ENCODE measurements around the gene SLC22A7.

Gene SLC22A7, protein sequence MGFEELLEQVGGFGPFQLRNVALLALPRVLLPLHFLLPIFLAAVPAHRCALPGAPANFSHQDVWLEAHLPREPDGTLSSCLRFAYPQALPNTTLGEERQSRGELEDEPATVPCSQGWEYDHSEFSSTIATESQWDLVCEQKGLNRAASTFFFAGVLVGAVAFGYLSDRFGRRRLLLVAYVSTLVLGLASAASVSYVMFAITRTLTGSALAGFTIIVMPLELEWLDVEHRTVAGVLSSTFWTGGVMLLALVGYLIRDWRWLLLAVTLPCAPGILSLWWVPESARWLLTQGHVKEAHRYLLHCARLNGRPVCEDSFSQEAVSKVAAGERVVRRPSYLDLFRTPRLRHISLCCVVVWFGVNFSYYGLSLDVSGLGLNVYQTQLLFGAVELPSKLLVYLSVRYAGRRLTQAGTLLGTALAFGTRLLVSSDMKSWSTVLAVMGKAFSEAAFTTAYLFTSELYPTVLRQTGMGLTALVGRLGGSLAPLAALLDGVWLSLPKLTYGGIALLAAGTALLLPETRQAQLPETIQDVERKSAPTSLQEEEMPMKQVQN

DNA sequence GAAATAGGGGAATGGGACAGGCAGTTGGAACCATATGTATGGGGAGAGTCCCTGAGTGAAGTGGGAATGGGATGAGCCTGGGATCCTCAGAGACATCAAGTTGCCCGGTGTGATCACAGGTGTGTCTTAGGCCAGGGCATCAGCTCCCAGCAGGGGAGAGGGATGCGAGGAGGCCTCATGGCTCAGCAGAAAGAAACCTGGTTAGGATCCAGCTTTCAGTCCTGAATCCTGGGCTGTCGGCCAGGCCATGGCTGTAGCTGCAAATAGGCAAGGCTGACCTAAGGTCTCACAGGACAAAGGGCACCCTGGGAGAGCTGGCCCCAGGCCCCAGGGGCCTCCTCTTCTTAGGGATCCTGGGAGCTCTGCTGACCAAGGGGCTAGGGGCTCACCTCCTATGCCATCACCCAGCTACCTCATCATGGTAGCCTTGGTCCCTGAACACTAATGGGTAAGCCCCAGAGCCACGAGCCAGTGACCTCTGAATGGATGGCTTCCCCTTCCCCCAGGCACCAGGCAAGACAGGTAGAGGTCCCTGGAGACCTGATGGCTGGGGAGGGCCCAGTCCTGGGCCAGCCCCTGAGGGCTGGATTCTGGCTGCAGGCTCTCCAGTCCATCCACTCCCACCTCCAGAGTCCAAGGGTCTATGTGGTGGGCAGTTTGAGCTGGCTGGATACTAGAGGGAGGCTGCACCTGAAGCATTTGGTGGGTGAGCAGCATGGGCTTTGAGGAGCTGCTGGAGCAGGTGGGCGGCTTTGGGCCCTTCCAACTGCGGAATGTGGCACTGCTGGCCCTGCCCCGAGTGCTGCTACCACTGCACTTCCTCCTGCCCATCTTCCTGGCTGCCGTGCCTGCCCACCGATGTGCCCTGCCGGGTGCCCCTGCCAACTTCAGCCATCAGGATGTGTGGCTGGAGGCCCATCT is at the start of gene SLC22A7:
TSS of gene SLC22A7 (plus strand) at position 617 of the 921 bp plus-strand sequence. CDS start at position 716, 99 bp downstream.
- no peak for DNase-seq (ENCODE audit: low read depth, low spot score)

DNA sequence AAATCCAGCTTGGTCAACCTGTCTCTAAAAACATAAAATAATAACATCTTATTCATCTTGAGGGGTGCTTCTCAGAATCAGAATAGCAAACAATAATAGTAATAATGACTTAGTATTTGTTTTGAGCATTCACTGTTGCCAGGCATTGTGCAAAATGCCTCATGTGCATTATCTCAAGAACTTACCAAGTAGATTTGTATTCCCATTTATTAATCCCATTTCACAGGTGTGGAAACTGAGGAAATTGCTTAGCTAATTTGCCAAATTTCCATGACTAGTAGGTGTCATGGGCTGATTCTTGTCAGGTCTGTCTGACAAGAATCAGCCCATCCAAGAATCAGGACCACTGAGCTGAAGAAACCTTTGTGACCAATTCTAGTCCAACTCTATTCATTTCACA is 49.3 kb upstream of the SLC22A7 start:
- no peak for DNase-seq (ENCODE audit: low read depth, low spot score)

DNA sequence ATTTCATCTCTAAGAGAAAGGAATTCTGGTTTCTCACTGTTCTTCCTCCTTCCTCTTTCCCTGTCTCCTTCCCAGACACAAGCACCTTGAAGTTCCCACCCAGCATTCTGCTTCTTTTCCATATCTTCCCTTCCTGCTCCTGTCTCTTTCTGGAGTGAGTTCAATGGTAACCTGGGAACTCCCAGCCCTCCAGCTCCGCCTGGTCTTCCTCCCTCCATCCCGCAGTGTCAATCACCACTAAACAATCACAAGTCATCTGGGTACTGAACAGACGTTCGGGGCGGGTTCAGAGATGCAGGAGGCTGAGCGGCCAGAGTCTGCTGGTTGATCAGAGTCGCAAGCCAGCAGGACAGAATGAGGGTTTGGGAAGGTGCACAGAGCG is 47.1 kb upstream of the SLC22A7 start:
- DNase-seq (ENCODE audit: low read depth, low spot score): no peak

DNA sequence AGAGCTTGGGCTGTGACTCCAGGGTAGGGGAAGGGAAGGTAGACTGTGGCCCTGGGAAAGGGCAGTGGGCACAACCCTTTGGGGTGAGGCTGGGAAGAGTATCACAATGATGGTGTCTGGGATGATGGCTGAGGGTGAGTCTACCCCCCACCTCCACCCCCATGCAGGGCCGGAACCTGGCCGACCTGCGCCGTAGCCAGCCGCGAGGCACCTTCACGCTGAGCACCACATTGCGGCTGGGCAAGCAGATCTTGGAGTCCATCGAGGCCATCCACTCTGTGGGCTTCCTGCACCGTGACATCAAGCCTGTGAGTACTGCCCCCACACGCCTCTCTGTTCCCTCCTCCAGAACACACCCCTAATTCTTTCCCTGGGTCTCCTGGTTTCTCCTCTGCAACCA is 44.7 kb upstream of the SLC22A7 start:
- DNase-seq (ENCODE audit: low read depth, low spot score): no peak

DNA sequence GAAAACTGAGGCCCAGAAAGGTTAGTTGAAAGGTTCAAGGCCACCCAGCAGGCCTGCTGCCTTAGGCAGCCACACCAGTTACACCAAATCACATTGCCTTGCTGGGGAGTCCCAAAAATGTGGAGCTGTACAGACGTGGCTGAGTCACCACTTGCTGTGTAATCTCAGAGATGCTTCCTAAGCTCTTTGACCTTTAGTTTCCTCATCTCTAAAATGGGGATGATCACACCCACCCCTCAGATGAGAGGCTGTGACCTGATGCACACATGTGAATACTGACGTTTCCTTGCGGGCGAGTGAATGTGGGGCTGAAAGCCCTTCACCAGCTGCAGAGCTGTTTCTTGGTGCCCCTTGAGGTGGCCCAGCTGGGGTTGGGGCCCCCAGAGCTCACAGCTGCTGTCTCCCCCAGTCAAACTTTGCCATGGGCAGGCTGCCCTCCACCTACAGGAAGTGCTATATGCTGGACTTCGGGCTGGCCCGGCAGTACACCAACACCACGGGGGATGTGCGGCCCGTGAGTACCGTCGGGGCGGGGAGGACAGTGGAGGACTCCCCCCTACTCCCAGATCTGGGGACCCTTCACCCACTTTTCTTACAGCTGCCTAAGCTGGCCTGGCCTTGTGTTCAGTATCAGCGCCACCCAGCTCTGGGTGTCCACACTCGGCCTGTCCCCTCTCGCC is 43.8 kb upstream of the SLC22A7 start:
- DNase-seq (ENCODE audit: low read depth, low spot score): no peak

DNA sequence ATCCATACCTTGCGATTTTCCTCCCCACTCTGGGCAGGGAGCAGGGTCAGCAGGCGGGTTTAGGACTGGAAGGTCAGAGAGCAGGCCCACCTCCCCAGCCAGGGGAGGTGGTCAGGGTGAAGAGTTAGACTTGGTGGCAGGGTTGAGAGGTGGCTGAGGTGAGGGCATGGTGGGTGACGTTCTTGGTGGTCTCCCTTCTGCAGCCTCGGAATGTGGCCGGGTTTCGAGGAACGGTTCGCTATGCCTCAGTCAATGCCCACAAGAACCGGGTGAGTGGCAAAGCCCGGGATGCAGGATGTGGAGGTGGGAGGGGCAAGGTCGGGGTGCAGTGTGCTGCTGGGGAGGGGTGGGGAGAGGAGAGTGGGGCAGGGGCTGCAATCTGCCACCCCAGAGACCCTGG is 43.2 kb upstream of the SLC22A7 start:
- no peak for DNase-seq (ENCODE audit: low read depth, low spot score)

DNA sequence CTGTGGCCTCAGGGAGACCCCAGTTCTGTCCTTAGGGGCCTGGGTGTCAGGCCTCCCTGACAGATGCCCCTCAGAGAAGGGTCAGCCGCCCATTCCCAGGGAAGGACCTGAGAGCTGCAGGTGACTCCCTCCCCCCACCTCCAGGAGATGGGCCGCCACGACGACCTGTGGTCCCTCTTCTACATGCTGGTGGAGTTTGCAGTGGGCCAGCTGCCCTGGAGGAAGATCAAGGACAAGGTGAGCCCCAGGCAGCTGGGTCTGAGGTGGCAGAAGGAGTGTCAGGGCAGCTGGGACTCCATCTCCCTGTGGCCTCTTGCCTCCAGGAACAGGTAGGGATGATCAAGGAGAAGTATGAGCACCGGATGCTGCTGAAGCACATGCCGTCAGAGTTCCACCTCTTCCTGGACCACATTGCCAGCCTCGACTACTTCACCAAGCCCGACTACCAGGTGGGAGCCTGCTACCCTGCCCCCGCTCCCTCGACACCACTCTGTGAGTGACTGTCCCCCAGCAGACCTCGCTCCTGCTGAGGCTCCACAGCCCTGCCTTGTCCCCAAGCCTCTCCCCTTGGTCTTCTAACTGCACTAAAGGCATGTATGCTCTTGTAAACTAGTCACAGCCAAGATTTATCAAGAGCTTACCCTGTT is 42.5 kb upstream of the SLC22A7 start:
- DNase-seq (ENCODE audit: low read depth, low spot score): no peak

DNA sequence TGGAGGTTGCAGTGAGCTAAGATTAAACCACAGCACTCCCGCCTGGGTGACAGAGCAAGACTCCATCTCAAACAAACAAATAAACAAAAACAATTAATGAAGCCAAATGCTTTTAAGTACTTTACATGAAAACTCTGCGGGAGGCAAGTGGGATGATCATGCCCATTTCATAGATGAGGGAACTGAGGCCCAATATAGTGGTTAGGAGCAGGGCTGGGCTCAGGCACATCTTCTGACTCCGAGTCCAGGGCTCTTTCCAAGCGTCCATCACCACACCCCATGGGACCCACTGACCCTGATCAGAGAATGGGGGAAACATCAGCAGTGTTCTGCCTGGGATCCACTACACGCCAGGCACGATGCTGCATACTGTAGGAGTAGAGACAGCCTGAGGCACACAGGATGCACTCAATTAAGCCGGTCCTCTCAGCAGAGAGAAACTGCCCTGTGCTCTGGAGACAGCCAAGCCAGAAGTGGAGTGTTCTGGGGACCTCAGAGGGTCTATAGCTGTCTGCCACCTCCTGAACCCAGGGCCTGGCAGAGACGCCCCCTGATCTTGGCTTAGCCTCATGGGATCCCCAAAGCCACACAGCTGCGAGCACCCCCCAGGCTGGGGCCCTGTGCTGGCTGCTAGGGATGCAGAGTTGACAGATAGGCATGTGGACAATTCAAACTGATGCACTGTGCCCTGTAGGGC is 41.2 kb upstream of the SLC22A7 start:
- no peak for DNase-seq (ENCODE audit: low read depth, low spot score)

DNA sequence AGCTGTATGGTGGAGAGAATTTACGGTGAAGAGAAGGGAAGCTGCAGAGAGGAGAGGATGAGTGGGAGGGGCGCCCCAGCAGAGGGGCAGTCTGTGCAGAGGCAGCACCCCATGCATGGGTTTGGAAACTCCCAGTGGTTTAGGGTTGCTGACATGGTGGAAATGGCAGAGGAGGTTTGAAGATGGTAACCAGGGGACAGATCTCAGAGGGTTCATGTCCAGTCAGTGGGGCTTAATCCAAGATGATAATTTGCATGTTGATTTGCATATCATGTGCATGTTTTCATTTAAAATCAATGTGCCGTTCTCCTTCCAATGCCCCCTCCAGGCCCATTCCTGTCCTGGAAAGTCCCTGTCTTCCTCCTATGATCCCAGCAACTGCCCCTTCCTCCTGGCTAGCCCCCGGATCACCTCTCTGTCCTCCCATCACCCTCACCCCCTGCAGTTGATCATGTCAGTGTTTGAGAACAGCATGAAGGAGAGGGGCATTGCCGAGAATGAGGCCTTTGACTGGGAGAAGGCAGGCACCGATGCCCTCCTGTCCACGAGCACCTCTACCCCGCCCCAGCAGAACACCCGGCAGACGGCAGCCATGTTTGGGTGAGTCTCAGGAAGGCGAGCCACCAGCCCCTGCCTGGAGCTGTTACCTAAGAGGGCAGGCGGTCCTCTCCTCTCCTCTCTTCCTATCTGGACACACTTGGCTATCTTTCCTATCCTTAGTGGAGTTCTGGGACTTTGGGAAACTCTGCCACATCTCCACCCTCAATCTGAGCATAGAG is 40.5 kb upstream of the SLC22A7 start:
- DNase-seq (ENCODE audit: low read depth, low spot score): no peak

DNA sequence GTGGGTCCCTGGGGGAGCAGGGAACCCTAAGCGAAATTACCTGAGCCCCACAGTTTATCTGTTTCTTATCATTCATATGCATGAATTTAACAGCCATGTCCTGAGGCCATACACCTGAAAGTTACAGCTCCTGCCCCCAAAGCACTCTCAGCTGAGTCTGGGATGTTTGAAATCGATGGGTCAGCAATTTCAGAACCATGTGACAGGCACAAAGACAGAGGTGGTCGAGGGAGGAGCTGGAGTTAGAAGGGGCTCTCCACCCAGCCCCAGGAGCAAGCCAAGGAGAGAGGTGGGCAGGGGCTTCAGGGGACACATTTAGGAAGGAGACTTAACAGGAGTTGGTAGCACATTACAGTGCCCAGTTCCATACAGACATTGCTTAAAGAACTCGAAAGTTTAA is 39.9 kb upstream of the SLC22A7 start:
- no peak for DNase-seq (ENCODE audit: low read depth, low spot score)

DNA sequence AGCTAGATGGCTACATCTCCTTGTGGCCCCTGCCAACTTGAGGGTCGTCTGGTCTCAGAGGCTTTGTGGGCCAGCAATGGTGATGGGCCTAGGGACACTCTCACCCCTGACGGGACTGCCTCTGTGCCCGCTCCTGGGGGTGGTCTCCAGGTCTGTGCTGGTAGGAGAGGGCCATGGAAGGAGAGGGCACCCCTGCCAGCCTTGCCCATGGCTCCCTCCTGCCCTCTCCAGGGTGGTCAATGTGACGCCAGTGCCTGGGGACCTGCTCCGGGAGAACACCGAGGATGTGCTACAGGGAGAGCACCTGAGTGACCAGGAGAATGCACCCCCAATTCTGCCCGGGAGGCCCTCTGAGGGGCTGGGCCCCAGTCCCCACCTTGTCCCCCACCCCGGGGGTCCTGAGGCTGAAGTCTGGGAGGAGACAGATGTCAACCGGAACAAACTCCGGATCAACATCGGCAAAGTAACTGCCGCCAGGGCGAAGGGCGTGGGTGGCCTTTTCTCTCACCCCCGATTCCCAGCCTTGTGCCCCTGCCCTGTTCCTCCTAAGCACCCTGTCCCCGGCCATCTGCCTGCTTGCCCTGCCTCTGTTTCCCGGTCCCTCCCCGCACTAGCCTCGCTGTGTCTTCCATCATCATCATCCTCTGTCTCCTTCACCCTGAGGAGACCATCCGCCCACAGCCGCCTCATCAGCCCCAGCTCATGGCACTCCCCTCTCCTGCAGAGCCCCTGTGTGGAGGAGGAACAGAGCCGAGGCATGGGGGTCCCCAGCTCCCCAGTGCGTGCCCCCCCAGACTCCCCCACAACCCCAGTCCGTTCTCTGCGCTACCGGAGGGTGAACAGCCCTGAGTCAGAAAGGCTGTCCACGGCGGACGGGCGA is 39.0 kb upstream of the SLC22A7 start:
- DNase-seq (ENCODE audit: low read depth, low spot score): no peak

DNA sequence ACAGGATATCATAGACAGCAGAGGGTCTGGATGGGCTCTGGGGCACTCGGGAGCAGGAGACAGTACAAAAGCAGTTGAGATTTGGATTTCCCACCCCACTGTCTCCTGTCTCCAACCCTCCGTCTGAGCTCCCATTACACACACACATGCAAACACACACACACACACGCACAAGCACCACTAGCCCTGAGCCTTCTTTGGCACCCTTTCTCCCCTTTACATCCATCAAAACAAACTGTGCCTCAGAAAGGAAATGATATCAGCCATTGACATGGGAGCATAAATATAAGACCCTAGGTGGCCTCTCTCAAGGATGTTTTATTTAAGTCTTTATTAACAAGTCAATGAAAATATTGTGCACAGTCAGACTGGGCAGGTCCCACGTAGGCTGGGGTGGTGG is 37.3 kb upstream of the SLC22A7 start:
- no peak for DNase-seq (ENCODE audit: low read depth, low spot score)

DNA sequence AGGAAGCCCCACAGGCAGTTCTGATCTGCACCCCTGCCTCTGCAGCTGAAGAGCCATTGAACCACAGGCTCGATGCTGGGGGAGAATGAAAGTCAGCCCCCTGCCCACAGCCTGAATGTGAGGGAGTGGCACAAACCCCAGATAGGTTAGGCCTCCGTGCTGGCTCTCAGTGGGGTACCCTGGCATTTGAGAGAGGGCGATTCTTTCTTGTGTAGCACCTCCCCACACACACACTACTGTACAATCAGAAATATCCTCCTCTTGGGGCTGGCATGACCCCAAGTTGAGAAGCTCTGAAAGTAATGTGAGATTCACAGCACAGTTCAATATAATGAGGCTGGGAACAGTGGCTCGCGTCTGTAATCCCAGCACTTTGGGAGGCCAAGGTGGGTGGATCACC is 36.9 kb upstream of the SLC22A7 start:
- DNase-seq (ENCODE audit: low read depth, low spot score): no peak

DNA sequence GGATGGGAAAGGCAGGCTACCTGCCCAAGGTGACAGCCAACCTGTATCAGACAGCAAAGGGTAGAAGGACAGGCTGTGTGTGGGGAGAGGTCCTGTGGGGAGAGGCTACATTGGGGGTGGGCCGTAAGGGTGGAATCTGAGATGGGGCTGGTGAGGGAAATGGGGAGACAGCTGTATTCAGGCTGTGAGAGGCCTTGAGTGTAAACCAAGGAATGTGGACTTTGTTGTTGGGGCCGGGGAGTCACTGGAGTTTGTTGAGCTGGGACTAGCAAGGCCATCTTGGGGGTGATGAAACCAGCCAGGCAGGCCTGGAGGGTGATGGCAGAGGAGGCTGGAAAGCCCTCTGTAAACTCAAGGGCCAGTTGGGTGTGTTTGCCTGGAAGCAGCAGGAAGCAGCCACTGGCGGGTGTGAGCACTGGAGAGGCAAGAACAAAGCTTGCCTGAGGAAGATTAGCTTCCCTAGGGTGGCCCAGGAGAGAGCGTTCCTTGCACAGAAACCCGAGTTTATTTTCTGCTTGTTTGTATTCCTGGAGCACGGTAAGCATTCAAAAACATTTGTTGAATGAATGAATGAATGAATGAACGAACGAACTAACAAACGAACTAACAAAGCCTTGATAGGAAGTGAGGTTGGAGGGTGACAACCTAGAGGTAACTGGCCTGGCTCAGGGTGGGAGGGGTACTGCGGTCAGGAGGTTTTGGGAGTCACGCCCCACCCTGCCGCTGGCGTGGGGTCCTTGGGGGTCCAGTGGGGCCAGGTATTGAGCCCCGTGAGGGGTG is 35.9 kb upstream of the SLC22A7 start:
- DNase-seq (ENCODE audit: low read depth, low spot score): no peak

DNA sequence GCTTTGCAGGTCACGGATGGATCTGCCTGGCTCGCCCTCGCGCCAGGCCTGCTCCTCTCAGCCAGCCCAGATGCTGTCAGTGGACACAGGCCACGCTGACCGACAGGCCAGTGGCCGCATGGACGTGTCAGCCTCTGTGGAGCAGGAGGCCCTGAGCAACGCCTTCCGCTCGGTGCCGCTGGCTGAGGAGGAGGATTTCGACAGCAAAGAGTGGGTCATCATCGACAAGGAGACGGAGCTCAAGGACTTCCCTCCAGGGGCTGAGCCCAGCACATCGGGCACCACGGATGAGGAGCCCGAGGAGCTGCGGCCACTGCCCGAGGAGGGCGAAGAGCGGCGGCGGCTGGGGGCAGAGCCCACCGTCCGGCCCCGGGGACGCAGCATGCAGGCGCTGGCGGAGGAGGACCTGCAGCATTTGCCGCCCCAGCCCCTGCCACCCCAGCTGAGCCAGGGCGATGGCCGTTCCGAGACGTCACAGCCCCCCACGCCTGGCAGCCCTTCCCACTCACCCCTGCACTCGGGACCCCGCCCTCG is 35.2 kb upstream of the SLC22A7 start:
- DNase-seq (ENCODE audit: low read depth, low spot score): no peak

DNA sequence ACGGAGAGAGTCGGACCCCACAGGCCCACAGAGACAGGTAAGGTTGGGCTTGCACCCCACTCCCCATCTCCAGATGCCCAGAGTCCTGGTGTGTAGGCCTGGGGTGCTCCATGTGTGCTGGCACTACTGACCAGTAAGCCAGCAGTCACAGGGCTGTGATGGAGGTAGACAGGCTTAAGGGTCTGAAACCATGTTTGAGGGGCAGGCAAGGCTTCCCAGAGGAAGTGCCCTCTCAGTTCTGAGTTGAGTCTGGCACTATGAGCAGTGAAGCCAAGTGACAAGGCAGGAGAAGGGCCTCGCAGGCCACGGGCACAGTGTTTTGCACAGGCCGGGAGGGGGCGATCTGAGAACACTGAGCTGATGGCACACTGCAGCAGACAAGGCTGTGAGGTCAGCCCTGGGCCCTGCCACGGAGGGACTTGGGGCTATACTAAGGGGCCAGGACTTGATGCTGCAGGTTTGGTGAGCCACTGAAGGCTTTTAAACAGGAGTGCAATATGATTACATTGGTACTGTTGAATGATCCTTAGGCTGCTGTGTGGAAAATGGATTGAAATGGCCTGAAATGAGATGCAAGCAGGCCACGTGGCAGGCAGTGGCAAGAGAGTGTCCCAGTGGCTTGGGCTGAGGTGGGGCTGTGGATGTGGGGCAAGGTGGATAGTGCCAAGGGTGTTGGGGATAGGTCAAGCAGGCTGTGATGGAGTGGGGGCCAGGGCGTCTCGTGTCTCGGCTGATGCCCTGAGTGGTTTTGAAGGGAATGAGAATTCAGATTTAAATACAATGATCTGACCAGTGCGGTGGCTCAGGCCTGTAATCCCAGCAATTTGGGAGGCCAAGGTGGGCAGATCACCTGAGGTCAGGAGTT is 34.5 kb upstream of the SLC22A7 start:
- peak; percentile 50 for DNase-seq (ENCODE audit: low read depth, low spot score)

DNA sequence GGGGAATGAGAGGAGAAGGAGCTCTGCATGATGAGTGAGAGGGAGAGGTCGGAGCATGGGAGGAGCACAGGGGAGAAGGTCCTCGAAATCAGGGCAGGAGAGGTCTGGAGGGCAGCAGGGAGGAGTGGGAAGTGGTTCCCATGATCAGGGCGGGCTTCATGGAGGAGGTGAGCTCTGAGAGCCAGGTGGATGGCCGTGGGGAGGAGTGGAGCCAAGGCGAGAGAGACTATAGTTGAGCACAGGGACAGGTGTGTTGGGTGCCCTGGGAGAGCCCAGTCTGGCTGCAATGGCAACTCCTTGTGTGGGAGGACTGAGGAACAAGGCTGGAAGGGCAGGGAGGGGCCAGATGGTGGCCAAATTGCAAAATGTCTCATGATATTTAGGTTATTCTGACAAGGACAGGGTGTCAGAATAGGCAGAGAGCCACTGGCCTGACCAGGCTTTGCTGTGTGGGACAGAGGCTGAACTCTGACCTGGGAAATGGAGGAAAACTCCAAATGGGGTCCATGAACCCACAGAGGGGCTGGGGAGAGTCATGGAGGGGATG is 33.4 kb upstream of the SLC22A7 start:
- no peak for DNase-seq (ENCODE audit: low read depth, low spot score)
